ENCODE data around the gene FNDC5. TPM values are rescaled to one million over a fixed set of nuclear protein-coding genes. Genes with fewer than 3 reads are reported as not detected.

The FNDC5 gene
- total RNA-seq, 1 experiment from 2014 or later, result 2.6 TPM

DNA sequence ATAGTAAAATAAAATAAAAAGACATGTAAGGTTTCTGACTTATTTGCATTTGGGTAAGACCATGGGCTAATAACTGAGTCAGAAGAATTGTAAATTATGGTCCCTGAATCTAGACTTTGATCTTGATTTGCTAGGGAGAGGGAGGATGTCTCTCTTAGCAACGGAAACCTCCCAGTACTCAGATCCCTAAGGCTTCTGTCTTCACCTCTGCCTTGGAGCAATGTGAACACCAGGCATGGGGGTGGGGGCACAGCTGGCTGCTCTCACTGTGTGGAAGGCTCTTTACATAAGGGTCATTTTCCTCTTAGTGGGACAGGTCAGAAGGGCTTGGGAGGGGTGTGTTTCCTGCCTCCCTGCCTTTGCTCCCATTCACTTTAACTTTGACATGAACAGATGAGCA is 47.5 kb upstream of the FNDC5 start:
- CTCF ChIA-PET, result no interaction called here
- ATAC-seq, result no peak
- BruUV-seq (replicated peaks), result no TSS peak

DNA sequence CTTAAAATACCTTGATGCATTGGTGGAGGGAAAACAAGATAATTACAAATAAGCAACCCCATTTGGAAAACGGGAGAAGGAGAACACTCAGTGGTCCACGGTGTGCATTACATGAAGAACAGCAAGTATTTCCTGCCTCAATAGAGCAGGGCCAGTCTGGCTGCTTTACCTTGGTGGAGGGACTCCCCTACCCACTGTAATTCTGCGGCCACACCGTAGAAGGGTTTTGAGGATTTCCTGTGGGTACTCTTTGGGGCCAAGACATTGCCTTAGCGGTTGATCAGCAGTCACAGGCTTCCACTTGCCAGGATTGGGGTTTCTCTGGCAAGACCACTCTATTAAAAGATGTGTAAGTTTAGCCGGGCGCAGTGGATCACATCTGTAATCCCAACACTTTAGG is 46.8 kb upstream of the FNDC5 start:
- Histone ChIP-seq H3K27me3 (ENCODE audit: control insufficient read depth, insufficient read depth, low read length) (no peaks in the 10 kb centered on the region), H3K27ac (ENCODE audit: low read length) (no peak overlapping the region), H3K4me1 (ENCODE audit: control insufficient read depth, insufficient read depth, low read length) (no peaks in the 10 kb centered on the region), H3K4me3 (ENCODE audit: low read depth in 2 of 2, low read length in 2 of 2) (no peak overlapping the region), H3K9me3 (ENCODE audit: control insufficient read depth, insufficient read depth, low read depth, low read length) (no peaks in the 10 kb centered on the region), H3K36me3 (ENCODE audit: control insufficient read depth, insufficient read depth, low read length) (no peaks in the 10 kb centered on the region)
- intact Hi-C loops (cut with micrococcal nuclease; ENCODE audit: unreplicated experiment), result no loop called here
- ChIA-PET CTCF (no interaction called here), POLR2A (no interaction called here)
- ATAC-seq (no peak), DNase-seq (ENCODE audit: low read depth, low spot score) (no peak)
- in situ Hi-C loops (cut with HindIII; ENCODE audit: low pct_unique_long_range_greater_than_20kb, low sequenced_read_pairs), result no loop called here
- TF ChIP-seq TCF7L2 (IDR thresholded peaks at IDR 0.05; ENCODE audit: low read depth, low read length) (no peak), SIN3A (IDR thresholded peaks at IDR 0.05; ENCODE audit: borderline replicate concordance, insufficient read depth, low read depth, low read length) (no peak), POLR2AphosphoS5 (IDR thresholded peaks at IDR 0.05; ENCODE audit: low read depth, low read length) (no peak)
- TF ChIP-seq, protein P1, sequence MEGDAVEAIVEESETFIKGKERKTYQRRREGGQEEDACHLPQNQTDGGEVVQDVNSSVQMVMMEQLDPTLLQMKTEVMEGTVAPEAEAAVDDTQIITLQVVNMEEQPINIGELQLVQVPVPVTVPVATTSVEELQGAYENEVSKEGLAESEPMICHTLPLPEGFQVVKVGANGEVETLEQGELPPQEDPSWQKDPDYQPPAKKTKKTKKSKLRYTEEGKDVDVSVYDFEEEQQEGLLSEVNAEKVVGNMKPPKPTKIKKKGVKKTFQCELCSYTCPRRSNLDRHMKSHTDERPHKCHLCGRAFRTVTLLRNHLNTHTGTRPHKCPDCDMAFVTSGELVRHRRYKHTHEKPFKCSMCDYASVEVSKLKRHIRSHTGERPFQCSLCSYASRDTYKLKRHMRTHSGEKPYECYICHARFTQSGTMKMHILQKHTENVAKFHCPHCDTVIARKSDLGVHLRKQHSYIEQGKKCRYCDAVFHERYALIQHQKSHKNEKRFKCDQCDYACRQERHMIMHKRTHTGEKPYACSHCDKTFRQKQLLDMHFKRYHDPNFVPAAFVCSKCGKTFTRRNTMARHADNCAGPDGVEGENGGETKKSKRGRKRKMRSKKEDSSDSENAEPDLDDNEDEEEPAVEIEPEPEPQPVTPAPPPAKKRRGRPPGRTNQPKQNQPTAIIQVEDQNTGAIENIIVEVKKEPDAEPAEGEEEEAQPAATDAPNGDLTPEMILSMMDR (IDR thresholded peaks at IDR 0.05), result no peak
- TF ChIP-seq, protein P2, sequence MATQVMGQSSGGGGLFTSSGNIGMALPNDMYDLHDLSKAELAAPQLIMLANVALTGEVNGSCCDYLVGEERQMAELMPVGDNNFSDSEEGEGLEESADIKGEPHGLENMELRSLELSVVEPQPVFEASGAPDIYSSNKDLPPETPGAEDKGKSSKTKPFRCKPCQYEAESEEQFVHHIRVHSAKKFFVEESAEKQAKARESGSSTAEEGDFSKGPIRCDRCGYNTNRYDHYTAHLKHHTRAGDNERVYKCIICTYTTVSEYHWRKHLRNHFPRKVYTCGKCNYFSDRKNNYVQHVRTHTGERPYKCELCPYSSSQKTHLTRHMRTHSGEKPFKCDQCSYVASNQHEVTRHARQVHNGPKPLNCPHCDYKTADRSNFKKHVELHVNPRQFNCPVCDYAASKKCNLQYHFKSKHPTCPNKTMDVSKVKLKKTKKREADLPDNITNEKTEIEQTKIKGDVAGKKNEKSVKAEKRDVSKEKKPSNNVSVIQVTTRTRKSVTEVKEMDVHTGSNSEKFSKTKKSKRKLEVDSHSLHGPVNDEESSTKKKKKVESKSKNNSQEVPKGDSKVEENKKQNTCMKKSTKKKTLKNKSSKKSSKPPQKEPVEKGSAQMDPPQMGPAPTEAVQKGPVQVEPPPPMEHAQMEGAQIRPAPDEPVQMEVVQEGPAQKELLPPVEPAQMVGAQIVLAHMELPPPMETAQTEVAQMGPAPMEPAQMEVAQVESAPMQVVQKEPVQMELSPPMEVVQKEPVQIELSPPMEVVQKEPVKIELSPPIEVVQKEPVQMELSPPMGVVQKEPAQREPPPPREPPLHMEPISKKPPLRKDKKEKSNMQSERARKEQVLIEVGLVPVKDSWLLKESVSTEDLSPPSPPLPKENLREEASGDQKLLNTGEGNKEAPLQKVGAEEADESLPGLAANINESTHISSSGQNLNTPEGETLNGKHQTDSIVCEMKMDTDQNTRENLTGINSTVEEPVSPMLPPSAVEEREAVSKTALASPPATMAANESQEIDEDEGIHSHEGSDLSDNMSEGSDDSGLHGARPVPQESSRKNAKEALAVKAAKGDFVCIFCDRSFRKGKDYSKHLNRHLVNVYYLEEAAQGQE (IDR thresholded peaks at IDR 0.05; ENCODE audit: insufficient read depth in 1 of 2, low read depth in 2 of 2, low read length in 1 of 2), result no peak
- BruUV-seq (replicated peaks), result no TSS peak

More for the DNA sequence above, 47.5 kb upstream of the FNDC5 start:
- no peaks in the 10 kb centered on the region for H3K36me3 ChIP-seq (ENCODE audit: control insufficient read depth, insufficient read depth, low read length)
- TF ChIP-seq SIN3A (IDR thresholded peaks at IDR 0.05; ENCODE audit: borderline replicate concordance, insufficient read depth, low read depth, low read length) (no peak), POLR2AphosphoS5 (IDR thresholded peaks at IDR 0.05; ENCODE audit: low read depth, low read length) (no peak)
- intact Hi-C loops (cut with micrococcal nuclease; ENCODE audit: unreplicated experiment), result no loop called here
- in situ Hi-C loops (cut with HindIII; ENCODE audit: low pct_unique_long_range_greater_than_20kb, low sequenced_read_pairs), result no loop called here
- no peak overlapping the region for H3K4me3 ChIP-seq (ENCODE audit: low read depth in 2 of 2, low read length in 2 of 2)
- no peaks in the 10 kb centered on the region for H3K9me3 ChIP-seq (ENCODE audit: control insufficient read depth, insufficient read depth, low read depth, low read length)
- no peaks in the 10 kb centered on the region for H3K4me1 ChIP-seq (ENCODE audit: control insufficient read depth, insufficient read depth, low read length)
- POLR2A ChIA-PET, result no interaction called here
- no peak for DNase-seq (ENCODE audit: low read depth, low spot score)
- H3K27me3 ChIP-seq (ENCODE audit: control insufficient read depth, insufficient read depth, low read length), result no peaks in the 10 kb centered on the region
- no peak overlapping the region for H3K27ac ChIP-seq (ENCODE audit: low read length)

DNA sequence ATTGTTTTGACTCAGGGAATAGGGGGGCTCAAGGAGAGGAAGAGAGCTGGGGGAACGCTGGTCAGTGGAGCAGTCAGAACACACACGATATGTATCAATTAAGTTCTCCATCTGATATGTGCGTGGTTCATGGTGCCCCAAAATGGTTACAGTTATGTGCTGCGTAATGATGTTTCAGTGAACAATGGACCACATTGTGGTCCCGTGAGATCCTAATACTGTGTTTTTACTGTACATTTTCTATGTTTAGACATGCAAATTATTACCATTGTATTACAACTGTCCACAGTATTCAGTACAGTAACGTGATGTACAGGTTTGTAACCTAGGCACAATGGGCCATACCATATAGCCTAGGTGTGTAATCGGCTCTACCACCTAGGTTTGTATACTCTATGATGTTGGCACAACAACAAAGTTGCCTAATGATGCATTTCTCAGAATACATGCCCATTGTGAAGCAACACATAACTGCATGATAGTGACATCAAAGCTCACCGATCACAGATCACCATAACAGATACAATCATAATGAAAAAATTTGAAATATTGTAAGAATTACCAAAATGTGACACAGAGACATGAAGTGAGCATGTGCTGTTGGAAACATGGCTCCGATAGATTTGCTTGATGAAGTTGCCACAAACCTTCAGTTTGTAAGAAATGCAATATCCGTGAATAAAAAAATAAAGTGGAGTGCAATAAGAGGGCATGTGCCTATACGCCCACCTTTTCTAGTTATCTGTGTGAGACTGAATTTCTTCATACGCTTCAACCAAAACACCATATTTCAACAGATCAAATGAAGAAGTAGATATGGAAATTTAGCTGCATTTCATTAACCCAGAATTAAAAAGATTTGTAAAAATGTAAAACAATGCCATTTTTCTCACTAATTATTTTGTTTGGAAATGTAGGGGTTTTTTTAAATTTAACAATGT is 45.3 kb upstream of the FNDC5 start:
- CTCF ChIA-PET, result no interaction called here
- DNase-seq (ENCODE audit: low read depth, low spot score) (no peak), ATAC-seq (no peak)
- Histone ChIP-seq H3K9me3 (ENCODE audit: control insufficient read depth, insufficient read depth, low read depth, low read length) (no peaks in the 10 kb centered on the region), H3K4me1 (ENCODE audit: control insufficient read depth, insufficient read depth, low read length) (no peaks in the 10 kb centered on the region), H3K27ac (ENCODE audit: low read length) (no peak overlapping the region), H3K4me3 (ENCODE audit: low read depth in 2 of 2, low read length in 2 of 2) (no peak overlapping the region), H3K27me3 (ENCODE audit: control insufficient read depth, insufficient read depth, low read length) (no peaks in the 10 kb centered on the region), H3K36me3 (ENCODE audit: control insufficient read depth, insufficient read depth, low read length) (no peaks in the 10 kb centered on the region)
- TF ChIP-seq POLR2AphosphoS5 (IDR thresholded peaks at IDR 0.05; ENCODE audit: low read depth, low read length), result no peak
- TF ChIP-seq, protein P1 (IDR thresholded peaks at IDR 0.05), result no peak
- no peak for TF ChIP-seq SIN3A (IDR thresholded peaks at IDR 0.05; ENCODE audit: borderline replicate concordance, insufficient read depth, low read depth, low read length)
- TF ChIP-seq TCF7L2 (IDR thresholded peaks at IDR 0.05; ENCODE audit: low read depth, low read length), result no peak
- TF ChIP-seq, protein P2 (IDR thresholded peaks at IDR 0.05; ENCODE audit: insufficient read depth in 1 of 2, low read depth in 2 of 2, low read length in 1 of 2), result no peak
- POLR2A ChIA-PET, result no interaction called here
- intact Hi-C loops (cut with micrococcal nuclease; ENCODE audit: unreplicated experiment), result no loop called here
- in situ Hi-C loops (cut with HindIII; ENCODE audit: low pct_unique_long_range_greater_than_20kb, low sequenced_read_pairs), result no loop called here
- BruUV-seq (replicated peaks), result no TSS peak

Measured in Panc1 (cell line).